ENCODE measurements around the gene DES.

The DES gene

DNA sequence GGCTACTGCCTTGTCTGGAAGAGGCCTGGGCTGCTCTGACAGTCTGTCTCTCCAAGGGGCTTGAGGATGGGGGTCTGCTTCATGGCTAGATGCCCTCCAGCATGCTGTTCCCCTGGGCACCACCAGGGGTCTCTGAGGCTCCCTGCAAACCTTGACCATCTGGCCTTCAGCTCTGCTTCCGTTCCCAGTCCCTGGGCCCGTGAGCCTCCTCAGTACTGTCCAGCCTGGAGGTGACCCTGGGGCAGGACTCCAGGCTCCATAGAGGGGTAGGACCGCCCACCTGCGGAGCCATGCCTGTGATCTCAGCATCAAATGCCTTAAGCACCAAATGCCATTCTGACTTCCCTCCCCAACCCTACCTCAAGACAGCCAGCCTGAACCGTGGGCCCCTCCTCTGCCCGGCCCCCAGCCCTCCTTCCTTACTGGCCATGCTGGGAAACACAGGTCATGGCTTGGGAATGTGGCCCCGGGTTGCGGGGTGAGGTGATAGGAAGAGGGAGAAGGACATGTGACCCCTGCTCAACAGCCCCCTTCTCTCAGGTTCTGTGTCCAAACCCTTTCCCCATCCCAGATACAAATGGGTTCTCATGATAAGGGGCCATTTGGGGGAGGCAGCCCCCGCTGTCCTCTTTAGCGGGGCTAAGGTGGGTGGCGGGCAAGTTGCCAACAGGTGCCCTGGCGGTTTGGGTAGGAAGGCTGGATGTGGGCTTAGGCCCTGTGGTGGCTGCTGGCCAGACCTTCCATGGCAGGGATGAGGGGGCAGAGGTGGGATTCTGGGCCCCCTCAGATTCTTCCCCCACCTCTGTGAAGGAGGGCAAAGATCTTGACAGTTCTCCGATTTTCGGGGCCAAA, 41.5 kb downstream of the DES start:
- no peak for DNase-seq

GRCh38 chr2:219460424-219460926, 42.3 kb downstream of the DES start:
- peak; percentile 84 for DNase-seq

- DNase-seq, result no peak
Observed at GRCh38 chr2:219461047-219461514, 42.9 kb downstream of the DES start.

DNA sequence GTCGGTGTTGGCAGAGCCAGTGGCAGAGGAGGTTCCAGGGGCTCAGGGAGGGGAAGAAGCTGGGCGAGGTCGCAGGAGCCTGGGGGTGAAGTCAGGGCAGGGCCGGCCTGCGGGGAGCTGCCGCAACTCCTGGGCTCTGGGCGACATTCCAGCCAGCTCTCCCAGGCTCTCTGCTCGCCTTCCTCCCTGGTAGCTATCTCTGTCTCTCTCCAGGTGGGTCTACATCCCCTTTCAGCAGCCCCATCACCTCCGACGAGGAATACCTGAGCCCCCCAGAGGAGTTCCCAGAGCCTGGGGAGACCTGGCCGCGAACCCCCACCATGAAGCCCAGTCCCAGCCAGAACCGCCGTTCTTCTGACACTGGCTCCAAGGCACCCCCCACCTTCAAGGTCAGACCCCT, 43.5 kb downstream of the DES start:
- no peak for DNase-seq

DNA sequence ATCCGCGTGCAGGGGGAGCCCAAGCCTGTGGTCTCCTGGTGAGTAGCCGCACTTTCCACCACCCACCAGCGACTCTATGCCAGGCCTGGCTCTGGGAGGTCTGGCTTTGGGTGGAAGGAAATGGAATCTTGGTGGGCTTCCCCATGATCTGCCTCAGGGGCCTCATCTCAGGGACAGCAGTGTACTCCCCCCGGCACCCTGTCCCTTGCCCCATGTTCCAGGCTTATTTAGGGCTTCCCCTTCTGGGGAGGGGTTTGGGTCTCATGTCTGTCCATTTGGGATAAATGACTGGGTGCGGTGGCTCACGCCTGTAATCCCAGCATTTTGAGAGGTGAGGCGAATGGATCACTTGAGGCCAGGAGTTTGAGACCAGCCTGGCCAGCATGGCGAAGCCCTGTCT, 44.2 kb downstream of the DES start:
- no peak for DNase-seq

DNA sequence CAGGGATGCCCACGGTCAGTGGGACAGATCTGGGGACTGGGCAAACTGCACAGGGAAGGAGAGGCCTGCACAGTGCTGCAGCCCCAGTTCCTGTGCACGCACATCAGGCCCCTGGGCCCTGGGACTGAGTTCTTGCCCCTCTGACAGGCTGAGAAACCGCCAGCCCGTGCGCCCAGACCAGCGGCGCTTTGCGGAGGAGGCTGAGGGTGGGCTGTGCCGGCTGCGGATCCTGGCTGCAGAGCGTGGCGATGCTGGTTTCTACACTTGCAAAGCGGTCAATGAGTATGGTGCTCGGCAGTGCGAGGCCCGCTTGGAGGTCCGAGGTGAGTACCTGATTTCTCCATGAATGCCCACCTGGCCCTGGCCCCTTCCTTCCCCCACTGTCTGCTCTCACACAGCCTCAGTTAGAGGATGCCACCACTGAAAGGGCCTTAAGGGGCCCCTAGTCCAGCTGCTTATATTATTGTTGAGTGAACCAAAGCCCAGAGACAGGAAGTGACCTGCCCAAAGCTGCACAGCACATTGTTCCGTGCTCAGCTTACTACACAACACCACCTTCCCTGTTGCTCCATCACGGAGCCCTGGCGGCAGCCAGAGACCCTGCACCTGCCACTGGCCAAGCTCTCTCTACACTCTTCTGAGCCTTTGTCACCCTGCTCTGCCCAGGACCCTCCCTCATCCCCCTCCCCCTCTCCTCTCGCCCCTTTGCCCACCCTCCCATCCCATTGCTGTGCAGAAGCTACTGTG, 46.3 kb downstream of the DES start:
- DNase-seq, result no peak

- no peak for DNase-seq
Observed at GRCh38 chr2:219465659-219466561, 47.7 kb downstream of the DES start.

DNA sequence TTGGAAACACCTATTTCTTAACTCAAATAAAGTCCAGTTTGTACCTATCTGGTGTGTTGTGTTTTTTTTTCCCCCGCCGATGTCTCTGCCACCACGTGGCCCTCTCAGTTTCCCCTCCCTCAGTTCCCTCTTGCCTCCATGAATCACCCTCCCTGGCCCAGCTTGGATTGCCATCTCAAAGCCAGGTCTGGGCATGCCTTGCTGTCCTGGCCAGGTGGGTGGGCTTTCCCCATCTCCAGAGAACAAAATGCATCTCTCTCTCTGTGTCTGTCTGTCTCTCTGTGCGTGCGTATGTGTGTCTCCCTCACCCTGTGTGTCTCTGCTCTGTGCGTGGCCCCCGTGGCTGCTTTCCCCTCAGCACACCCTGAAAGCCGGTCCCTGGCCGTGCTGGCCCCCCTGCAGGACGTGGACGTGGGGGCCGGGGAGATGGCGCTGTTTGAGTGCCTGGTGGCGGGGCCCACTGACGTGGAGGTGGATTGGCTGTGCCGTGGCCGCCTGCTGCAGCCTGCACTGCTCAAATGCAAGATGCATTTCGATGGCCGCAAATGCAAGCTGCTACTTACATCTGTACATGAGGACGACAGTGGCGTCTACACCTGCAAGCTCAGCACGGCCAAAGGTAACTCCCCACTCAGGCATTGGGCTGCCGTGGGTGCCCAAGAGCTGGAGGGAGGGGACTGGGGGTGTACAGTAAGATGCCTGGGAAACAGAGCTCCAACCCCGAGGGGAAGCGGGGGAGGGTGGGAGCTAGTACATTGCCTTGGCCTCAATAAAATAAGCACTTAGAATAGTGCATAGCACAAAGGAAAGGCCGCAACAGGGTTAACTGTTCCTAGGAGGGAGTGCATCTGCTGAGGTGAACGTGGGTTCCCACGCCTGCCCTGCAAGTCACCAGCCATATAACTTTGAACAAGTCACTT, 48.9 kb downstream of the DES start:
- no peak for DNase-seq

- DNase-seq, result no peak
Observed at GRCh38 chr2:219467736-219468075, 49.5 kb downstream of the DES start.

DNA sequence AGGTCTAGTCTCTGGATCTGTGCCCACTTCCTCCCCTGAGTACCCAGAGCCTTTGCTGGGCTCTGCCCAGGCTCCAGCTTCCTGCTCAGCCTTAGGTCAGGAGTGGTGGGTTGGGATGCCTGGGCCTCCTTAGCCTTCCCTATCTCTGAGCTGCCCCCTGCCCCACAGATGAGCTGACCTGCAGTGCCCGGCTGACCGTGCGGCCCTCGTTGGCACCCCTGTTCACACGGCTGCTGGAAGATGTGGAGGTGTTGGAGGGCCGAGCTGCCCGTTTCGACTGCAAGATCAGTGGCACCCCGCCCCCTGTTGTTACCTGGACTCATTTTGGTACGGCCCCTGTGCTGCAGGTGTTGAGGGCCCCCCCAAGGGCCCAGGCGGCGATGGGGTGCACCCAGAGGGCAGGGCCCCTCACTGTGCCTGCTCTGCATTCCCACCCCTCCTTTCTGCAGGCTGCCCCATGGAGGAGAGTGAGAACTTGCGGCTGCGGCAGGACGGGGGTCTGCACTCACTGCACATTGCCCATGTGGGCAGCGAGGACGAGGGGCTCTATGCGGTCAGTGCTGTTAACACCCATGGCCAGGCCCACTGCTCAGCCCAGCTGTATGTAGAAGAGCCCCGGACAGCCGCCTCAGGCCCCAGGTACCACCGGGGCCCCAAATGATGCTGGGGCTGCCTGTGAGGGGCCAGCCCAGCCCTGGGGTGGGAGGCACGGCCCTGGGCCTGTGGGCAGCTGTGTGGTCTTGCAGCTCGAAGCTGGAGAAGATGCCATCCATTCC, 50.4 kb downstream of the DES start:
- DNase-seq, result no peak

DNA sequence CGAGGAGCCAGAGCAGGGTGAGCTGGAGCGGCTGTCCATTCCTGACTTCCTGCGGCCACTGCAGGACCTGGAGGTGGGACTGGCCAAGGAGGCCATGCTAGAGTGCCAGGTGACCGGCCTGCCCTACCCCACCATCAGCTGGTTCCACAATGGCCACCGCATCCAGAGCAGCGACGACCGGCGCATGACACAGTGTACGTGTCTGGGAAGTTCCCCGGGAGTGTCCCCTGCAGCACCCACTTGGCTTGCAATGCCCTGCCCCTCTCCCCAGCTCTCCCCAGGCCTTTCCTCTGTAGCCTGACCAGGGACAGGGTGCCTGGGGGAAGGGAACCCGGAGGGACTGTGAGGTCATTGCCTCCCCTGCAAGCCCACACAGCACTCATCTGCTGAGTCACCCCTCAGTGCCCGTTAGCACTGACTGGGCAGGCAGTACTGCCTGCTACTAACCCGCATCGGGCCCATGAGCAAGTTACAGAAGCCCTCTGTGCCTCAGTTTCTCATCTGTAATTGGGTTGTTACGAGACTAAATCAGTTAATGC, 51.1 kb downstream of the DES start:
- no peak for DNase-seq

GRCh38 chr2:219470429-219470828, 52.3 kb downstream of the DES start:
- DNase-seq, result no peak

- DNase-seq, result no peak
Observed at GRCh38 chr2:219471476-219472371, 53.5 kb downstream of the DES start.

DNA sequence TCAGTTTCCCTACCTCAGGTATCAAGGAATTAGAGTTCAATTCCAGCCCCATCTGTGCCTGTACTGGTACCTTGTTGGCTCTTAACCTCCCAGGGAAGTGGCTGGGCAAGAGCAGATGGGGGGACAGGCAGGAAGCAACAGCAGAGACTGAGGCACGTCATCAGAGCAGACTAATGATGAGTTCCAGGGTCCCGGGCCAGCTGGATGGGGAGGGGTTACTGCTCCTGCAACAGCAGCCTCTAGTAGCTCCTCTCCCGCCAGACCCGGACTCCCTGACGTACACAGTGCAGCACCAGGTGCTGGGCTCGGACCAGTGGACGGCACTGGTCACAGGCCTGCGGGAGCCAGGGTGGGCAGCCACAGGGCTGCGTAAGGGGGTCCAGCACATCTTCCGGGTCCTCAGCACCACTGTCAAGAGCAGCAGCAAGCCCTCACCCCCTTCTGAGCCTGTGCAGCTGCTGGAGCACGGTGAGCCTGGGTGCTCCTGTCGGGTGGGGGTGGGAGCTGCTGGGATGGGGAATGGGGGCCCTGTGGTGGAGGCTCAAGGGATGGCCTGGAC, 54.5 kb downstream of the DES start:
- DNase-seq, result no peak

- DNase-seq, result no peak
Observed at GRCh38 chr2:219473511-219473910, 55.3 kb downstream of the DES start.

GRCh38 chr2:219474285-219475060, 56.3 kb downstream of the DES start:
- no peak for DNase-seq

DNA sequence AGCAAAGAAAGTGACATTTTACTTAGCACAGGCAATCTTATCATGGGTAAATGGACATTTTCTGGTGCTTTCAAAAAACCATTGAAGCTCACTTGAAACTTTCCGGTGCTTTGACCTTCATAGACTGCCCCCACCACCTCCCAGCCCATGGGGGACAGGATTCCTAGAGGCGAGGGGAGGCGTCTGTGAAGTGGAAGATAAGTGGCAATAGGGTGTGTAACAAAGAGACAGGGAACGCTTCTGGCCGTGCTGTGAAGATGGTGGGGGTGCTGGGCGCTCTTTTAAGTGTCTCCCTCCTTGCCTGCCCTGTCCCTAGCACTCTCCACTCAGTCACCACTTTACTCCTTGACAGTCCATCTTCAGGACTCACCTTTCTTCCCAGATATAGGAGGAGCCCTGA, 57.1 kb downstream of the DES start:
- DNase-seq, result no peak

Data from left hindlimb (tissue), 1 donor.